HG03025 (cell line): ENCODE data around the gene GCNT1.
"Not testable (repeated sequence)": the region's sequence is repeated elsewhere in the genome, so short reads cannot be mapped to it uniquely, and the experiment has no call there.

Experiments used
- ATAC-seq: cut with Tn5 transposase; IDR thresholded peaks from one replicate; pipeline ENCODE4 v1.9.1; 2021; ENCODE audit warnings: mild to moderate bottlenecking, moderate library complexity; ENCODE audit not compliant: unreplicated experiment, low FRiP score

Gene GCNT1

GRCh38 chr9:76458903-76459693 lies at the start of gene GCNT1:
TSS of gene GCNT1 (plus strand) at chr9:76459182. CDS start at chr9:76502382, 43,200 bp downstream.
- peak; percentile 72 for ATAC-seq

- ATAC-seq: no peak
These were observed 46.3 kb upstream of the GCNT1 start for GRCh38 chr9:76412638-76413037.

GRCh38 chr9:76413658-76414057 lies 45.3 kb upstream of the GCNT1 start:
- no peak for ATAC-seq

GRCh38 chr9:76414661-76415060 lies 44.3 kb upstream of the GCNT1 start:
- ATAC-seq: peak; percentile 74

GRCh38 chr9:76415154-76415553 lies 43.8 kb upstream of the GCNT1 start:
- ATAC-seq: no peak

- no peak for ATAC-seq
These were observed 43.3 kb upstream of the GCNT1 start for GRCh38 chr9:76415731-76416130.

GRCh38 chr9:76417394-76417793 lies 41.6 kb upstream of the GCNT1 start:
- no peak for ATAC-seq

GRCh38 chr9:76419782-76420380 lies 39.1 kb upstream of the GCNT1 start:
- no peak for ATAC-seq

GRCh38 chr9:76423216-76424177 lies 35.5 kb upstream of the GCNT1 start:
- ATAC-seq: no peak

GRCh38 chr9:76424491-76424890 lies 34.5 kb upstream of the GCNT1 start:
- no peak for ATAC-seq

GRCh38 chr9:76425677-76426453 lies 33.1 kb upstream of the GCNT1 start:
- no peak for ATAC-seq

- ATAC-seq: no peak
These were observed 32.1 kb upstream of the GCNT1 start for GRCh38 chr9:76426807-76427419.

GRCh38 chr9:76431601-76432000 lies 27.4 kb upstream of the GCNT1 start:
- ATAC-seq: no peak

- no peak for ATAC-seq
These were observed 25.6 kb upstream of the GCNT1 start for GRCh38 chr9:76433406-76433805.

GRCh38 chr9:76433836-76434235 lies 25.1 kb upstream of the GCNT1 start:
- ATAC-seq: no peak

- not testable (repeated sequence) for ATAC-seq
These were observed 24.1 kb upstream of the GCNT1 start for GRCh38 chr9:76434897-76435296.

GRCh38 chr9:76437017-76437699 lies 21.8 kb upstream of the GCNT1 start:
- not testable (repeated sequence) for ATAC-seq

GRCh38 chr9:76438841-76439588 lies 20.0 kb upstream of the GCNT1 start:
- ATAC-seq: peak; percentile 78
